Motor neuron (in vitro differentiated cells): ENCODE measurements around the gene PP2D1. TPM values are rescaled to one million over a fixed set of nuclear protein-coding genes. Genes with fewer than 3 reads are reported as not detected.

Source experiments
- total RNA-seq, 8 experiments: library from RNA; unstranded; fragments of 300-600 nt; gene quantifications; 2 replicates each; pipeline versions ENCODE4 v1.2.3 to v1.2.4, GENCODE V29; 2022

PP2D1 gene
- total RNA-seq, 8 experiments from 2014 or later, result 0.41 to 2.7 (median 0.89) TPM

Other genes with a start within 250 kb of the PP2D1 start
- 1 to 10 TPM in 5 of 8 experiments, under 1 TPM in 3; 0.49 to 5.4 (median 1.7) TPM for gene EFHB, start 78.0 kb downstream of the PP2D1 start, total RNA-seq
- 10 to 100 TPM; 39.6 to 87.3 (median 55.5) TPM for gene RAB5A, start 65.2 kb downstream of the PP2D1 start, total RNA-seq
- 10 to 100 TPM in 4 of 8 experiments, 1 to 10 TPM in 4; 7.2 to 25.6 (median 10.0) TPM for gene KAT2B, start 28.2 kb upstream of the PP2D1 start, total RNA-seq
- gene SGO1, start 173.9 kb upstream of the PP2D1 start, total RNA-seq, result 10 to 100 TPM in 2 of 8 experiments, 1 to 10 TPM in 3, under 1 TPM in 3; 0.43 to 15.8 (median 1.4) TPM